Eye (tissue), 1 donor: ENCODE measurements around the gene TRAF2.
"Not testable (repeated sequence)": the region's sequence is repeated elsewhere in the genome, so short reads cannot be mapped to it uniquely, and the experiment has no call there.

Experiments used
- DNase-seq: peaks from one replicate; pipeline ENCODE4 v3.0.0-alpha.2; 2015

Gene TRAF2

GRCh38 chr9:136858844-136859757 lies 27.2 kb upstream of the TRAF2 start:
- no peak for DNase-seq

DNA sequence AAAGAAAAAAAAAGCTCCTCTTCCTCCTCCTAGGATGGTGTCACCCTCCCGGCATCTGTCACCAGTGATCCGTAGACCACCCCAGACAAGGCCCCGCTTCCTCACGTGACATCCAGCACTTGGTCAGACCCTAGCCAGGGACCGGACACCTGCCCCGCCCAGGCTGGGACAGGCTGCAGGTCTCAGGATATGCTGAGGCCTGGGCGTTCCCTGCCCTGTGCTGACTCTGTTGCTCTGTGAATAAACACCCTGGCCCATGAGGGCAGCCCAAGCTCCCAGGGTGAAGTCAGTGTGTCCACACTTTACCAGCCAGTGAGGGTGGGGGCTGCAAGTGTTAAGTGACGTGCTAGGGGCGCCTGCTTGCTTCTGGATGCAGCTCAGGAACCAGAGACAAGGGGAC lies 25.8 kb upstream of the TRAF2 start:
- DNase-seq, result no peak

GRCh38 chr9:136860933-136861873 lies 25.1 kb upstream of the TRAF2 start:
- DNase-seq, result no peak

- DNase-seq, result no peak
Measured at GRCh38 chr9:136861874-136862457, 24.4 kb upstream of the TRAF2 start.

DNA sequence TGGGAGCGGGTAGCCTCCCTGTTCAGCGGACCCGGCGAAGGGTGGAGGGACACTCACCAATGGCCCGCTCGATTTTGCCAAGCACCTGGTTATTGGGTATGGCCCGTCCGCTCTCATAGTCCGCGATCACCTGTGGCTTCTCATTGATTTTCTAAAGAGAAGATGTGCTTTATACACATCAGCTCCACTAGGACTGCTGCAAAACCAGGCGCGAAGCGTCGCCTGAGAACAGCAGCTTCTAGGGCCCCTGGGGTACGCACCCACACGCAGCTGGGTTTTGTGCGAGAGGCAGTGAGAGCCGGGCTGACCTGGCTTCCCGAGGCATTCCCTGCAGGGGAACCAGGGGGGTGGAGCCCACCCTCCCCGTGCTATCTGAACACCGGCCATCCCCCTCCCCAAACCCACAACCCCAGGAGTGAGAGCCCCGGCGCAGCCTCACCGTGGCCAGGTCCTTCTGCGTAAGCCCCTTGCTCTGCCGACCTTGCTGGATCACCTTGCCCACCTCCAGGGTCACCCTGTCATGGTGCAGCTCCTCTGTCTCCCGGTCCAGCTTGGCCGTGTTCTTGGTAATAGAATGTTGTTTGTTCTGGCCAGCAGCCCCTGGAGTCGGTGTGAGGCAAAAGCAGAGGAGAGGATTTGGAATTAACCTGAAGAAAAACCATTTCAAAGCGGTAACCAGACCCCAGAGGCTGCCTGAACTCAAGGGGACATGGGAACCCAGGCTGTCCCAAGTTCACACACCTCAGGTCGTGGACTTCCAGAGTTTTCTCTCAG lies 23.3 kb upstream of the TRAF2 start:
- no peak for DNase-seq

DNA sequence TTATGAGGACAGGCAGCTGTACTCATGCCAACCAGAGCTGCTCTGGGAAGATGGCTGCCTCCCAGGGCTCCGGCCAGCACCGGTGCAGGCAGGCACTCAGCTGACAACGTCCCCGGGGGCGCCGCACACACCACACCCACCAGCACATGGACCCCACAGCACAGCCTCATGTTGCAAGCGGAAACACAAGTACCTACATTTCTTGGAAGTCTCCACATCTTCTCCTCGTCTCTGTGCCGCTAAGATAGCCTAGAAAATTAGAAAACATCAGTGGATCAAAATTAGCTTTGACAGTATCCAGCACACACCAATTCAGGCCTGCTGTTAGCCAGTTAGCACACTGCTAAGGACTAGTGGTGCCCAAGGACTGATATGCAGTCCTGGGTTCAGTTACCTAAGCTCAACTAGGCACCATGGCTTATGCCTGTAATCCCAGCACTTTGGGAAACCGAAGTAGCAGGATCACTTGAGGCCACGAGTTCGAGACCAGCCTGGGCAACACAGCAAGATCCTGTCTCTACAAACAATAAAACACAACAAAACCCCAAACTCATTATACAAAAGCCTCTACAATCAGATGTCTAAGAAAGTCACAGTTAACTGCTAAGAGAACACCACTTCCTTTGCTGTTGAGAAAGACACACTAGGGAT lies 22.6 kb upstream of the TRAF2 start:
- no peak for DNase-seq

DNA sequence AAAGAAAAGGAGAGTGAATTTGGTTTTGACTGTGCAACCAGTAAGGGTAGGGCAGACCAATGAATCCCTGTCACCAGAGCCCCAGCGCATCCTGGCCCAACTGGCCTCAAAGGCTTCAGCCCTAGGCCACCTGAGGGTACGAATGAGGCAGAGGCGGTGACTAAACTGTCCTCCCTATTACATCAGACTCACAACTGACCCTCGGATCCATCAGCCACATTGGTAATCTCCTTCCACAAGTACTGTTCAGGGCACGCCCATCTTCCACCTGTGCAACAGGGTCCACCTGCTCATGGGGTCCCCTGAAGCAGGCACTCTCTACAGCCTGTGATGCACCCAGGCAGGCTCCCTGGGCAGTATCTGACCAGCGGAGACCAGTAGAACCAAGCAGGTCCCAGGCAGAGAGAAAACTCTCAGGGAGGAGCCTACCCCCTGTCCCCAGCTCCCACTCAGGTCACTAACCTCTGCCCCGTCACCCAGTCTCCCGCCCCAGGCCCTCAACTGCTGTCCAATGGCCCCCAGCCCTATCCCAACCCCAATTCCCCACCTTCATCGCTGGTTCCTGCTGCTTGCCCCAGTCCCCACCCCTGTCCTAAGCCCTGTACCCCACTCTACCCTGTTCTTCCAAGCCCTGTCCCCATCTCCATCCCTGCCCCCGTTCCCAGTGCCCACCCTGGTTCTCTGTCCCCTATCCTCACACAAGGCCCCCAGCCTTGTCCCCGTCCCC lies 21.1 kb upstream of the TRAF2 start:
- no peak for DNase-seq

- DNase-seq, result no peak
Measured at GRCh38 chr9:136865768-136866103, 20.6 kb upstream of the TRAF2 start.

DNA sequence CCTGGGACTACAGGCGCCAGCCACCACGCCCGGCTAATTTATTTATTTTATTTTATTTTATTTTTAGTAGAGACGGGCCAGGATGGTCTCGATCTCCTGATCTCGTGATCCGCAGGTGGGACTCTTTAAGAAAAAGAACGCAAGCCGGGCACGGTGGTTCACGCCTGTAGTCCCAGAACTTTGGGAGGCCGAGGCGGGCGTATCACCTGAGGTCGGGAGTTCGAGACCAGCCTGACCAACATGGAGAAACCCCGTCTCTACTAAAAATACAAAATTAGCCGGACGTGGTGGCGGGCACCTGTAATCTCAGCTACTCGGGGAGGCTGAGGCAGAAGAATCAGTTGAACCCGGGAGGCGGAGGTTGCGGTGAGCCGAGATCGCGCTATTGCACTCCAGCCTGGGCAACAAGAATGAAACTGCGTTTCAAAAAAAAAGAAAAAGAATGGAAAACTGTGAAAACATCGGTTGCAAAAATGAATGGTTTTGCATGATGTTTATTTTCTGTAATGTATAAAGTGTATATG lies 19.4 kb upstream of the TRAF2 start:
- DNase-seq, result not testable (repeated sequence)

GRCh38 chr9:136867480-136867879 lies 18.8 kb upstream of the TRAF2 start:
- no peak for DNase-seq

- DNase-seq, result no peak
Measured at GRCh38 chr9:136867917-136868316, 18.4 kb upstream of the TRAF2 start.

DNA sequence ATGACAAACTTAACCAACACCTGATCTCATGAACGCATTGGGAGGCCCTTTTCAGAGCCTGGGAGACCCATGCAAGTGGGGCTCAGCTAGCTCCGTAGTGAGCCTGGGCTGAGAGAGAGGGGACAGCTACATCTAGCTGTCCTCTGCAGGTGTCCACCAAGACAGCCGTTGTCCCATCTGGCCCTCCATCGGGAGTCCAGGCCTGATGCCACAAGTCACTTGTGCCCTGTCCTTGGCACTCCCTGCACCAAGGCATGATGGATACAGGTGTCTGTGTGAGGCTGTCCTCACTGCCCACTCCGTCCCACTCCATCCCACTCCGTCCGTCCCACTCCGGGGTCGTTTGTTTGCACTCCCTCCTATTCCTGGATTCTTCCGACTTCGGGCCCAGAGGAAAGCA lies 17.7 kb upstream of the TRAF2 start:
- DNase-seq, result no peak

GRCh38 chr9:136869611-136870010 lies 16.7 kb upstream of the TRAF2 start:
- not testable (repeated sequence) for DNase-seq

- no peak for DNase-seq
Measured at GRCh38 chr9:136875155-136875554, 11.2 kb upstream of the TRAF2 start.

DNA sequence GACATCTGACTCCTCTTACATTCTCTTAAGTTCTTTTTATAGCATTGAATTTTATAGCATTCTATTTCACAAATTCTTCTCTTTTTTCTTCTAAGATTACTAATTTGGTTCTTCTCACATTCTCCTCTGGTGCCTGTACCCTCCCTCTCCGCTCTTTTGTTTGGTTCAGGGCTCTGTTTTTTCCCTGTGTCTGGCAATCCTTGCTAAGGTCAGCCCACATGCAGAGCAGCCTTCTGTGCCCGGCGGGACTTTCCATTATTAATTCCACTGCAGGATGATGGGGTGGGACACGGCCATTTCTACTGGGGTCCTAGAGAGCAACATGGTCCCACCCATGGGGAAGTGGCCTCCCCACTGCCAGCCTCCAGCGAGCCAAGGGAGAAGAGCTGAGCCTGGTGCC lies 9.8 kb upstream of the TRAF2 start:
- no peak for DNase-seq

- no peak for DNase-seq
Measured at GRCh38 chr9:136880651-136881050, 5.7 kb upstream of the TRAF2 start.

DNA sequence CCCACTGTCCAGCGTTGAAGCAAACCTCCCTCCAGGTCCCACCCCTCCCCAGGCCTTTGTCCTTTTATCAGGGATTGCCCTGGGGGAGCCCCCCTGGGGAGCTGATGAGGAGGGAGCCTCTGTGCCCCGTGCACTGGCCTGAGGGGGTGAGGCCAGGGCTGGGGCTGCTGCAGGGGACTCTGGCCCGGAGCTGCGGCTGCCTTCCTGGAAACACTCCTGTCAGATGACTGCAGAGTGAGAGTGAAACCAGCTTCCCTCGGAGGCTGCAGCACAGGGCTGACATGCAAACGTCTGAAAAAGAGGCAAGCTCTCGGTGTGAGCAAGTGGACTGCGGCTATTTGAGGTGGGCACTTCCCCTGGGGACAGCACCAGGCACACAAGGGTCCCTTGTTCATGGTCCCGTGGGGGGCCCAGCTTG lies 4.6 kb upstream of the TRAF2 start:
- no peak for DNase-seq

DNA sequence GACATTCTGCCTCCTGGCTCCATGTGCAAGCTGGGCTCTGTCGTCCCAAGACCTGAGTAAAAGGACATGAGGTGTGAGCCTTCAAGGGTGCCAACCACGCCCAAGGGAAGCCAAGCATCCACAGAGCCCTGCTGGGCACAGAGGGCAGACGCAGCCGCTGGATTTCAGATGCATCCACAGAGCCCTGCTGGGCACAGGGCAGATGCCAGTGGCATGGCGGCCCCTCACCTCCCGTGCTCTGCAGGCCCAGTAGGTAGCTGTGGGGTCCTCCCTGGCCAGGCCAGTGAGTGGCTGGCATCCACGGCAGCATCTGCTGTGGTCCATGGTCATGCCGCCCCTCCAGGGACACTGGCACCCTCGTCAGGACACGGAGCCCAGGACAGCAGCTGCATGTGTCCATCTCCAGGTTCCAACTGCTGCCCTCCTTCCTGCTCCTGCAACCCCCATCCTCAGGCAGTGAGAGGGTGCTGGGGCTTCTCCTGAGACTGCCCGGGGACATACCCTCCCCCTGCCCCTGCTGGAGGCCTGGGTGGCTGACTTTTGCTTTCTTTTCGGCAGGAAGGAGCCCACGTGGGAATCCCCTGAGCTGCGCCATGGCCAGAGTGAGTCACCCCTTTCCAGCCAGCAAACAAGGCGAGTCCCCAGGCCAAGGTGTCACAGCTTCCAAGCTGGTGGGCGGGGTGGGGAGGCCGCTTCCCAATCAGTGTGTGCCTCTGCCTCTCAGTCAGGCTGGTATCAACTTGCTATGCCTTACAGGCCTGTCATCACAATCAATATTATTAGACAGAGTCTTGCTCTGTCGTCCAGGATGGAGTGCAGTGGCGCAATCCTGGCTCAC lies 4.0 kb upstream of the TRAF2 start:
- no peak for DNase-seq

GRCh38 chr9:136882947-136883283 lies 3.4 kb upstream of the TRAF2 start:
- not testable (repeated sequence) for DNase-seq

- DNase-seq, result not testable (repeated sequence)
Measured at GRCh38 chr9:136883670-136884069, 2.6 kb upstream of the TRAF2 start.
